SH-SY5Y (cell line): ENCODE data around the gene ANKFY1.

ENCODE experiments used
- GATA2 ChIP-seq: IDR thresholded peaks from 2 replicates; pipeline ENCODE4 v1.6.1; 2011; ENCODE audit warnings: mild to moderate bottlenecking, low read depth, low read length
- GATA3 ChIP-seq: IDR thresholded peaks from 2 replicates; pipeline ENCODE4 v1.6.1; 2011; ENCODE audit warnings: low read depth, mild to moderate bottlenecking, low read length, moderate library complexity

- no peak for TF ChIP-seq GATA2
- no peak for TF ChIP-seq GATA3
These were observed 81.7 kb downstream of the ANKFY1 start for GRCh38 chr17:4182043-4182442.
